Adrenal gland (tissue), 12 donors: ENCODE results near the gene ARHGEF18. TPM values are rescaled to one million over a fixed set of nuclear protein-coding genes. Genes with fewer than 3 reads are reported as not detected.

Source experiments
- DNase-seq, 7 donors: peaks; one replicate each; pipeline ENCODE4 v3.0.0-alpha.2; 2019 to 2020
- H3K27ac ChIP-seq, 5 donors: fragments of 200-600 bp; sonication (generic) in 4 of 5; 1 replicate in 3 of 5; 2 replicates in 2 of 5; pipeline versions ENCODE4 v1.5.1 to v1.8.0; 2016 to 2020; ENCODE audit warnings: mild to moderate bottlenecking in 1 of 5
- H3K27me3 ChIP-seq: fragments of 200-600 bp; 2 replicates; pipeline ENCODE4 v1.8.0; 2021
- H3K36me3 ChIP-seq, 2 donors: fragments of 200-600 bp; replicated peaks in 1 of 2; 1 replicate in 1 of 2; 2 replicates in 1 of 2; pipeline versions ENCODE4 v1.5.1 to v1.8.0; 2018 to 2022
- H3K4me1 ChIP-seq, 2 donors: fragments of 200-600 bp; replicated peaks in 1 of 2; 1 replicate in 1 of 2; 2 replicates in 1 of 2; pipeline versions ENCODE4 v1.5.1 to v1.8.0; 2018 to 2021
- H3K4me3 ChIP-seq, 4 donors: fragments of 200-600 bp; sonication (generic) in 3 of 4; one replicate each; pipeline ENCODE4 v1.5.1; 2016 to 2018
- H3K9me3 ChIP-seq, 3 donors: fragments of 200-600 bp; sonication (generic) in 1 of 3; replicated peaks in 1 of 3; 1 replicate in 2 of 3; 2 replicates in 1 of 3; pipeline versions ENCODE4 v1.5.1 to v1.8.0; 2016 to 2021
- CTCF ChIP-seq, 6 experiments: fragments of 450-650 bp in 4 of 6; fragments of 200-600 bp in 2 of 6; sonication (generic) in 1 of 6; IDR thresholded peaks; 1 replicate in 5 of 6; 2 replicates in 1 of 6; pipeline versions ENCODE4 v1.5.1 to v1.8.0; 2016 to 2021; ENCODE audit warnings: antibody characterized with exemption in 6 of 6, mild to moderate bottlenecking in 2 of 6, moderate library complexity in 1 of 6
- POLR2A ChIP-seq, 2 donors: fragments of 450-650 bp; IDR thresholded peaks; one replicate each; pipeline ENCODE4 v1.6.1; 2017; ENCODE audit warnings: antibody characterized with exemption in 2 of 2, mild to moderate bottlenecking in 2 of 2, moderate library complexity in 1 of 2
- WGBS, 4 donors: extraction: QIAGEN DNeasy Blood & Tissue Kit in 2 of 4; methylation state at CpG; one replicate each; pipeline versions ENCODE4 v1.1.5 to v1.1.7; 2013 to 2017; 5-methylcytosine and 5-hydroxymethylcytosine counted together
- intact Hi-C, 2 donors: fragments of 100-400 bp; cut with DNase I; formaldehyde crosslinking; loops; one replicate each; pipeline versions ENCODE4 v1.14.1 to v1.15.0; 2022 to 2023
- polyA plus RNA-seq, 3 donors: library from polyadenylated mRNA; stranded (reverse); fragments of 200-250 nt in 2 of 3; fragments of 350-450 nt in 1 of 3; fragmentation: Illumina TruSeq in 1 of 3; extraction: RNeasy Lipid Tissue Mini Kit (QIAGEN cat#74804) in 1 of 3; gene quantifications; one replicate each; pipeline ENCODE4 v1.2.3, GENCODE V29; 2013 to 2014
- total RNA-seq, 9 donors: library from RNA; depleted of rRNA in 4 of 9; stranded (reverse); fragments of >200 nt in 4 of 9; fragments of 120-200 nt in 1 of 9; fragmentation: NEBNext Ultra II Directional in 1 of 9; extraction: Animal tissue kit (Norgen Biotek cat#: 25700) in 1 of 9; gene quantifications; one replicate each; pipeline versions ENCODE4 v1.1.0 to v1.2.4, GENCODE V29; 2013 to 2023
- donor health status: healthy with polysubstance abuse.
- donor health status: Bipolar disorder and iron deficiency.
- donor health status: DM: yes; HTN: yes; CAD: no.
- donor health status: DM: no; HTN: no; CAD: no.
- donor health status: DM: no; HTN: no; CAD: no.
- donor health status: DM: yes; HTN: yes; CAD: no.

Gene ARHGEF18
- total and polyA plus RNA-seq, 12 donors = 5.9 to 52.3 (median 32.0) TPM

- H3K27me3 ChIP-seq = no peaks in the 10 kb centered on the region
- no peaks in the 10 kb centered on the region for H3K9me3 ChIP-seq
- no peak for DNase-seq
- TF ChIP-seq POLR2A (IDR thresholded peaks at IDR 0.05) (no peak), CTCF (IDR thresholded peaks at IDR 0.05) (no peak)
- WGBS, 4 donors = 4 to 10% (median 5%) methylated on average over 10 to 28 of the region's 28 CpGs
- H3K36me3 ChIP-seq = no peaks in the 10 kb centered on the region
- H3K4me3 ChIP-seq = peak overlapping the region; percentile 86 to 97 (median 96)
- H3K27ac ChIP-seq = peak overlapping the region in 4 of 5 donors; percentile 45 to 84 (median 62)
- peaks cover 25 to 33% of the 10 kb centered on the region in 2 donors for H3K4me1 ChIP-seq
- intact Hi-C loops = loop anchor here in 1 of 2 donors (10.0 kb wide), 1 partner anchor 129 kb away; the partner anchor contains the start of gene MCOLN1
Observed at GRCh38 chr19:7395360-7396066, 46.8 kb downstream of the ARHGEF18 start.

DNA sequence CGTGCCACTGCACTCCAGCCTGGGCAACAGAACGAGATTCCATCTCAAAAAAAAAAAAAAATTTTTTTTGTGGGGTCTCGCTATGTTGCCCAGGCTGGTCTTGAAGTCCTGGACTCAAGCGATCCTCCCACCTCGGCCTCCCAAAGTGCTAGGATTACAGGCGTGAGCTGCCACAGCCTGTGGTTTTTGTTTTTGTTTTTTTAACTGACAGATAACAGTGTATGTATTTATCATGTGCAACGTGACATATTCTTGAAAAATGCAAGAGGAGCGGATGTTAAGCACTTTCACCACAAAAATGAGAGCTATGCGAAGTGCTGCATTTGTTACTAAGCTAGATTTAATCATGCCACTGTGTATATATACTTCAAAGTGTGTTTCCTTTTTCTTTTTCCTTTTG is 49.0 kb downstream of the ARHGEF18 start:
- no peaks in the 10 kb centered on the region for H3K9me3 ChIP-seq
- H3K36me3 ChIP-seq = no peaks in the 10 kb centered on the region
- H3K4me3 ChIP-seq = no peak overlapping the region
- intact Hi-C loops = loop anchor here in 1 of 2 donors (10.0 kb wide), 1 partner anchor 127 kb away; the partner anchor contains the start of gene MCOLN1
- TF ChIP-seq POLR2A (IDR thresholded peaks at IDR 0.05) (no peak), CTCF (IDR thresholded peaks at IDR 0.05) (no peak)
- WGBS, 4 donors = 89 to 95% (median 89%) methylated on average over 9 of the region's 9 CpGs
- H3K27ac ChIP-seq = no peak overlapping the region
- H3K4me1 ChIP-seq = peaks cover 25 to 33% of the 10 kb centered on the region in 2 donors
- DNase-seq = no peak
- no peaks in the 10 kb centered on the region for H3K27me3 ChIP-seq

Other genes starting within 250 kb of the ARHGEF18 start
- 100 to 1,000 TPM in 6 of 9 donors, 10 to 100 TPM in 3; 70.1 to 327 (median 110) TPM for gene INSR, start 54.5 kb upstream of the ARHGEF18 start, total RNA-seq
- 10 to 100 TPM; 19.0 to 59.4 (median 42.1) TPM for gene INSR, start 54.5 kb upstream of the ARHGEF18 start, polyA plus RNA-seq
- 10 to 100 TPM in 6 of 9 donors, 1 to 10 TPM in 3; 4.9 to 17.5 (median 12.8) TPM for gene PEX11G, start 140.1 kb downstream of the ARHGEF18 start, total RNA-seq
- gene PEX11G, start 140.1 kb downstream of the ARHGEF18 start, polyA plus RNA-seq = 10 to 100 TPM in 2 of 3 donors, 1 to 10 TPM in 1; 2.5 to 24.5 (median 24.0) TPM
- 100 to 1,000 TPM in 5 of 9 donors, 10 to 100 TPM in 4; 12.8 to 113 (median 101) TPM for gene ZNF358, start 167.2 kb downstream of the ARHGEF18 start, total RNA-seq
- gene ZNF358, start 167.2 kb downstream of the ARHGEF18 start, polyA plus RNA-seq = 100 to 1,000 TPM in 2 of 3 donors, 10 to 100 TPM in 1; 30.3 to 197 (median 148) TPM
- gene MCOLN1, start 173.7 kb downstream of the ARHGEF18 start, total RNA-seq = 10 to 100 TPM in 8 of 9 donors, 1 to 10 TPM in 1; 6.0 to 100.0 (median 49.4) TPM
- 100 to 1,000 TPM in 1 of 3 donors, 10 to 100 TPM in 2; 23.0 to 212 (median 71.4) TPM for gene MCOLN1, start 173.7 kb downstream of the ARHGEF18 start, polyA plus RNA-seq
- gene PNPLA6, start 186.8 kb downstream of the ARHGEF18 start, total RNA-seq = 100 to 1,000 TPM in 5 of 9 donors, 10 to 100 TPM in 4; 23.7 to 257 (median 113) TPM
- 100 to 1,000 TPM in 2 of 3 donors, 10 to 100 TPM in 1; 25.7 to 264 (median 110) TPM for gene PNPLA6, start 186.8 kb downstream of the ARHGEF18 start, polyA plus RNA-seq
- 10 to 100 TPM in 1 of 9 donors, 1 to 10 TPM in 7, under 1 TPM in 1; 0.61 to 10.0 (median 5.2) TPM for gene CAMSAP3, start 246.9 kb downstream of the ARHGEF18 start, total RNA-seq
- 10 to 100 TPM in 1 of 3 donors, 1 to 10 TPM in 2; 1.7 to 18.9 (median 7.0) TPM for gene CAMSAP3, start 246.9 kb downstream of the ARHGEF18 start, polyA plus RNA-seq